Left ventricle myocardium inferior (tissue), 1 donor: ENCODE data around the gene DCLRE1A. TPM values are rescaled to one million over a fixed set of nuclear protein-coding genes. Genes with fewer than 3 reads are reported as not detected.

Source experiments
- DNase-seq: peaks from one replicate; pipeline ENCODE4 v3.0.0-alpha.2; 2020
- H3K27ac ChIP-seq: fragments of 200-600 bp; replicated peaks from 2 replicates; pipeline ENCODE4 v1.8.0; 2021
- H3K27me3 ChIP-seq: fragments of 200-600 bp; 2 replicates; pipeline ENCODE4 v1.8.0; 2021; ENCODE audit warnings: low read depth
- H3K36me3 ChIP-seq: fragments of 200-600 bp; 2 replicates; pipeline ENCODE4 v1.8.0; 2021
- H3K4me1 ChIP-seq: fragments of 200-600 bp; 2 replicates; pipeline ENCODE4 v1.8.0; 2021
- H3K4me3 ChIP-seq: fragments of 200-600 bp; 2 replicates; pipeline ENCODE4 v1.8.0; 2021; ENCODE audit warnings: mild to moderate bottlenecking, moderate library complexity
- H3K9me3 ChIP-seq: fragments of 200-600 bp; replicated peaks from 2 replicates; pipeline ENCODE4 v1.8.0; 2021
- CTCF ChIP-seq: fragments of 200-600 bp; IDR thresholded peaks from 2 replicates; pipeline ENCODE4 v1.8.0; 2021; ENCODE audit warnings: antibody characterized with exemption, mild to moderate bottlenecking, borderline replicate concordance
- intact Hi-C: fragments of 100-400 bp; cut with micrococcal nuclease; formaldehyde crosslinking; loops from one replicate; pipeline ENCODE4 v1.11.0; 2022
- total RNA-seq: library from RNA; stranded (reverse); fragmentation: NEBNext Ultra II Directional; extraction: Animal tissue kit (Norgen Biotek cat#: 25700); gene quantifications from one replicate; pipeline ENCODE4 v1.2.1, GENCODE V29; 2021
- donor health status: DM: no; HTN: yes; CAD: no; lungs with severe emphysema.

The DCLRE1A gene
- total RNA-seq, 1 donor from 2014 or later = 5.1 TPM

GRCh38 chr10:113806503-113806902, 47.4 kb downstream of the DCLRE1A start:
- no peak overlapping the region for H3K4me3 ChIP-seq
- H3K27ac ChIP-seq = no peak overlapping the region
- no peak for DNase-seq
- TF ChIP-seq CTCF = no peak
- peaks cover 6% of the 10 kb centered on the region for H3K27me3 ChIP-seq
- no peaks in the 10 kb centered on the region for H3K4me1 ChIP-seq
- intact Hi-C loops = no loop called here
- no peaks in the 10 kb centered on the region for H3K36me3 ChIP-seq
- H3K9me3 ChIP-seq = no peaks in the 10 kb centered on the region

GRCh38 chr10:113802997-113803396, 50.9 kb downstream of the DCLRE1A start:
- Histone ChIP-seq H3K36me3 (no peaks in the 10 kb centered on the region), H3K4me1 (no peaks in the 10 kb centered on the region), H3K9me3 (no peaks in the 10 kb centered on the region), H3K4me3 (no peak overlapping the region), H3K27ac (no peak overlapping the region), H3K27me3 (peaks cover 6% of the 10 kb centered on the region)
- intact Hi-C loops = no loop called here
- no peak for TF ChIP-seq CTCF
- DNase-seq = no peak

- H3K4me1 ChIP-seq = no peaks in the 10 kb centered on the region
- no peak overlapping the region for H3K4me3 ChIP-seq
- TF ChIP-seq CTCF = no peak
- no peaks in the 10 kb centered on the region for H3K9me3 ChIP-seq
- DNase-seq = no peak
- H3K36me3 ChIP-seq = no peaks in the 10 kb centered on the region
- peaks cover under 1% of the 10 kb centered on the region for H3K27me3 ChIP-seq
- H3K27ac ChIP-seq = no peak overlapping the region
- intact Hi-C loops = no loop called here
These were observed 52.3 kb downstream of the DCLRE1A start for GRCh38 chr10:113801569-113801968.

- Histone ChIP-seq H3K27me3 (peaks cover 21% of the 10 kb centered on the region), H3K9me3 (no peaks in the 10 kb centered on the region), H3K27ac (no peak overlapping the region), H3K4me1 (peaks cover 7% of the 10 kb centered on the region), H3K4me3 (no peak overlapping the region), H3K36me3 (no peaks in the 10 kb centered on the region)
- intact Hi-C loops = no loop called here
- no peak for DNase-seq
- no peak for TF ChIP-seq CTCF
These were observed 62.2 kb downstream of the DCLRE1A start for GRCh38 chr10:113791691-113792090.

- intact Hi-C loops = no loop called here
These were observed 65.2 kb downstream of the DCLRE1A start for GRCh38 chr10:113788604-113789083.

More at GRCh38 chr10:113788604-113789083, 65.2 kb downstream of the DCLRE1A start:
- no peaks in the 10 kb centered on the region for H3K9me3 ChIP-seq
- no peaks in the 10 kb centered on the region for H3K27me3 ChIP-seq
- TF ChIP-seq CTCF = no peak
- H3K27ac ChIP-seq = no peak overlapping the region
- H3K4me3 ChIP-seq = no peak overlapping the region
- DNase-seq = no peak
- H3K4me1 ChIP-seq = peaks cover 7% of the 10 kb centered on the region
- H3K36me3 ChIP-seq = no peaks in the 10 kb centered on the region

Other genes starting within 250 kb of the DCLRE1A start
- gene NRAP, start 190.0 kb downstream of the DCLRE1A start, total RNA-seq = 1,025 TPM
- 9.9 TPM for gene CASP7, start 174.2 kb downstream of the DCLRE1A start, total RNA-seq
- not detected for gene PLEKHS1, start 102.4 kb downstream of the DCLRE1A start, total RNA-seq
- 50.1 TPM for gene NHLRC2, start 579 bp upstream of the DCLRE1A start, total RNA-seq
- gene ADRB1, start 189.8 kb upstream of the DCLRE1A start, total RNA-seq = 35.0 TPM